ENCODE results near the gene ANKS1B. TPM values are rescaled to one million over a fixed set of nuclear protein-coding genes. Genes with fewer than 3 reads are reported as not detected.
"Not testable (repeated sequence)": the region's sequence is repeated elsewhere in the genome, so short reads cannot be mapped to it uniquely, and the experiment has no call there.

ANKS1B gene
- polyA plus RNA-seq, 1 donor from 2014 or later = not detected

- no peak overlapping the region for H3K4me3 Mint-ChIP-seq
- no peak overlapping the region for H3K27ac Mint-ChIP-seq
- no peaks in the 10 kb centered on the region for H3K4me1 Mint-ChIP-seq
- no peaks in the 10 kb centered on the region for H3K36me3 Mint-ChIP-seq
- no peaks in the 10 kb centered on the region for H3K27me3 Mint-ChIP-seq
- H3K9me3 Mint-ChIP-seq = peaks cover 0 to 7% (median 3%) of the 10 kb centered on the region in 3 donors
Observed at GRCh38 chr12:99261256-99261655, 723.5 kb downstream of the ANKS1B start.

- Mint-ChIP-seq H3K36me3 (no peaks in the 10 kb centered on the region), H3K4me3 (no peak overlapping the region), H3K4me1 (no peaks in the 10 kb centered on the region), H3K27me3 (no peaks in the 10 kb centered on the region), H3K27ac (no peak overlapping the region), H3K9me3 (peaks cover 0 to 7% (median 3%) of the 10 kb centered on the region in 3 donors)
Observed at GRCh38 chr12:99260456-99260996, 724.2 kb downstream of the ANKS1B start.

DNA sequence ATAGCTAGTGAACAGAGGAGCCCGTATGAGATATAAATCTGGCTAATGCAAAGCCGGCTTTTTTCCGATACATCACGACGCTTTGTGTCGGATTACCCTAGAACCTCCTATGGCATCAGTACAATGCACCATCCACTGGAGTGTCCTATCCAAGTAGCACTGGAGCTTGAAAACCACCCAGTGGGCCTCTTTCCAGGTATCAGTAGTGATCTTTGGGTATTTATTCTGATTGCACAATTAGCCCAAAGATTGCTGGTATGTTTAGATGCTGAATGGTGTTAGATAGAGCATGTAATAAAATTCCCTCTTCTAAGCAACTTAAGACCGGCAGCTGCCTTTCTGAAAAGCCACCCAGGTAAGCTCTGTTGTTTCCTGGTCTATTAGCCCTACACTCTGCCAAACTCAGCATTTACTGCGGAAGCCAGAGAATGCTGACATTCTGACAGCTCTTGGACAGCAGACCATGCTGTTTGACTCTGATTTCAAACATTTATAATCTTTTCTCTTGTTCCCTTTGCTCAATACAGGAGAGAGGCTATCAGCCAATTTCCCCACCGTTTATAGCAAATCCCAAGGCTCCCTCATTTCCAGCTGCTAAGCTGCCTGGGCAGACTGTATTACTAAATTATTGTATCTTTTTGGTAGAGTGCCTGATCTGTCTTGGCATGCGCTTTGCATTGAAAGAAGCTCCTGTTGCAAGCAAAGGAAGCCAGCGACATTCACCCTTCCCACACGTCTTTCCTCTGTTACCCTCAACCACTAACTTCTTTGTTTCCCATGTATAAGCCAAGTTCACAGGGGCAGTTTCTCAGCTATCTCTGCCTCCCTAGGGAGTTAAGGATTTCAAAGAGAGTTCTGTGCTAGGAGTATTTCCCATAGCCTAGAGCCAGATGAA, 725.4 kb downstream of the ANKS1B start:
- Mint-ChIP-seq H3K27me3 (no peaks in the 10 kb centered on the region), H3K9me3 (peaks cover 0 to 9% (median 1%) of the 10 kb centered on the region in 3 donors), H3K36me3 (no peaks in the 10 kb centered on the region), H3K27ac (no peak overlapping the region), H3K4me3 (no peak overlapping the region), H3K4me1 (no peaks in the 10 kb centered on the region)

DNA sequence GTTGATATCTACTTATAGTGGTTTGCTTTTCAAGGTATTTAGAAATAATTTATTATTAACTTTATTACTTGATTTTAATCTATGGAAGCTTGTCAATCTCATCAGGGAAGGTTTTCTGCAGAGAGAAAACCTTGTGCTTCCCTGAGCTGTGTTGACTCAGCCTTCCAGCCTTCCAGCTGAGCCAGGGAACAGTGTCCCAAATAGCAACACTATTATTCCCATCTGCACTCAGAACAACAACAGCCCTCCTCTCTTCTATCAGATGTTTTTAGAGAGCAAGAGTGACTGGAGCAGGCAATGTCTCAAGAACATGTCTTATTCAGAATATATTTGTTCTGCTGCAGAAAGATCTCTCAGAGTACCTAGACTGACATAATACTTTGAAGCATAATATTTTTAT, 727.1 kb downstream of the ANKS1B start:
- H3K27me3 Mint-ChIP-seq = no peaks in the 10 kb centered on the region
- H3K4me3 Mint-ChIP-seq = no peak overlapping the region
- H3K27ac Mint-ChIP-seq = no peak overlapping the region
- peaks cover 0 to 11% (median 2%) of the 10 kb centered on the region in 3 donors for H3K9me3 Mint-ChIP-seq
- H3K36me3 Mint-ChIP-seq = no peaks in the 10 kb centered on the region
- H3K4me1 Mint-ChIP-seq = no peaks in the 10 kb centered on the region

DNA sequence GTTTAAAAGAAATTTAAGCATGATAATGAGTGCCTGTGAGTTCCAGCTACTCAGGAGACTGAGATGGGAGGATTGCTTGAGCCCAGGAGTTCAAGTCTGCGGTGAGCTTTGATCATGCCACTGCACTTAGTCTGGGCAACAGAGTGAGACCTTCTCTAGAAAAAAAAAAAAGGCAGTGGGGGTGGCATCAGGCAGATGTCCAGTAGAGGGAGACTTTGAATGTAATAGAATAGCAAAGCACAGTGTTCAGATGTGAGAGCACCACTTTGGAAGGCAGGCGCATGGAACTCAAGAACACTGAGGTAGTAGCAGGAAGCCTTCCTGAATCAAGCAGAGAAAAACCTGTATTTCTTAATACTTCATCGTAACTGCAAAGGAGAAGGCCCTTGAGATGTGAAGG, 731.7 kb downstream of the ANKS1B start:
- H3K9me3 Mint-ChIP-seq = peaks cover 0 to 11% (median 3%) of the 10 kb centered on the region in 3 donors
- H3K4me3 Mint-ChIP-seq = no peak overlapping the region
- no peaks in the 10 kb centered on the region for H3K36me3 Mint-ChIP-seq
- no peak overlapping the region for H3K27ac Mint-ChIP-seq
- H3K4me1 Mint-ChIP-seq = peaks cover 0 to 2% (median 0%) of the 10 kb centered on the region in 3 donors
- no peaks in the 10 kb centered on the region for H3K27me3 Mint-ChIP-seq

DNA sequence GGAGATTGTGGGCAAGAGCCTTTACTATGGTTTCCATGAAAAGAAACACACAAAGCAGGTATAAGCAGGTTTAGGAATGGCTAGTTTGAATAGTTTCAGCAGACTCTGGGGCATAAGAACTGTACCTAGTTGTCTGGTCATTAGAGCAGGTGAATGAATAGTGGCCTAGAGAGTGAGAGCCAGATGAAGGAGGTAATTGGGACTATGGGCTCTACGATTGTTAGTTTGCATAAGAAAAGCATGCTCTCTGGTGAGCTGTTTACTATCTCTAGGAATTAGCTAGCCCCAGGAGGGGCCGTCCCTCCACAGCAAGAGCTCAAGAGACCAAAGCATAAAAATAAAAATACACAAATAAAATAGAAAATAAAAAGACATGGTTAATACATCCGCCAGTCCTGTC, 734.6 kb downstream of the ANKS1B start:
- H3K27ac Mint-ChIP-seq = no peak overlapping the region
- peaks cover 0 to 7% (median 3%) of the 10 kb centered on the region in 3 donors for H3K9me3 Mint-ChIP-seq
- H3K36me3 Mint-ChIP-seq = no peaks in the 10 kb centered on the region
- H3K4me3 Mint-ChIP-seq = no peak overlapping the region
- H3K27me3 Mint-ChIP-seq = no peaks in the 10 kb centered on the region
- peaks cover 0 to 2% (median 0%) of the 10 kb centered on the region in 3 donors for H3K4me1 Mint-ChIP-seq

DNA sequence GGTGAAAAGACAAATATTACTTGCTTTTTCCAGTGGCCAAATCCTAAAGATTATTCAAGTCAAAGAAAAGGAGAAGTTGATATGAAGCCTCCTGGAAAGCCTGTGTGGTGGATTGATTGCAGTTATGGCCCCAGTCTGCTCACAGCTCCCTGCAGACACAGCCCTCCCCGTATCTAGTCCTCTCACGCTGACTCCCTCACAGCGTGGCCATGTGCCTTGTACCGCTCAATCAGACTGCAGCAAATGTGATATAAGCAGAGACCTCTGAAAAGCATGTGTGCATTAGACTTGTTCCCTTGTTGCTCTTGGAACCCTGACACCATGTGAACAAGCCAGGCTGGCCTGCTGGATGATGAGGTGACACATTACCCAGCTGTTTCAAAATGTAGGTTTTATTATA, 735.2 kb downstream of the ANKS1B start:
- no peak overlapping the region for H3K27ac Mint-ChIP-seq
- H3K4me3 Mint-ChIP-seq = no peak overlapping the region
- H3K4me1 Mint-ChIP-seq = peaks cover 0 to 2% (median 0%) of the 10 kb centered on the region in 3 donors
- H3K36me3 Mint-ChIP-seq = no peaks in the 10 kb centered on the region
- H3K9me3 Mint-ChIP-seq = peaks cover 0 to 7% (median 1%) of the 10 kb centered on the region in 3 donors
- no peaks in the 10 kb centered on the region for H3K27me3 Mint-ChIP-seq

DNA sequence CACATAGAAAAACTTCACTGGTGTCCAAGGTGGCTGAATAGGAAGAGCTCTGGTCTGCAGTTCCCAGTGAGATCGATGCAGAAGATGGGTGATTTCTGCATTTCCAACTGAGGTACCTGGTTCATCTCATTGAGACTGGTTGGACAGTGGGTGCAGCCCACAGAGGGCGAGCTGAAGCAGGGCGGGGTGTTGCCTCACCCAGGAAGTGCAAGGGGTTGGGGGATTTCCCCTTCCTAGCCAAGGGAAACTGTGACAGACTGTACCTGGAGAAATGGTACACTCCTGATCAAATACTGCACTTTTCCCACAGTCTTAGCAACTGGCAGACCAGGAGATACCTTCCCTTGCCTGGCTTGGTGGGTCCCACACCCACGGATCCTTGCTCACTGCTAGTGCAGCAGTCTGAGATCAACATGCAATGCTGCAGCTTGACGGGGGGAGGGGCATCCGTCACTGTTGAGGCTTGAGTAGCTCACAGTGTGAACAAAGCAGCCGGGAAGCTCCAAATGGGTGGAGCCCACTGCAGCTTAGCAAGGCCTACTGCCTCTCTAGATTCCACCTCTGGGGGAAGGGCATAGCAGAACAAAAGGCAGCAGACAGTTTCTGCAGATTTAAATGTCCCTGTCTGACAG, 746.7 kb downstream of the ANKS1B start:
- H3K27me3 Mint-ChIP-seq, H3K9me3 Mint-ChIP-seq, H3K4me1 Mint-ChIP-seq, H3K36me3 Mint-ChIP-seq, H3K27ac Mint-ChIP-seq, H3K4me3 Mint-ChIP-seq: not testable (repeated sequence)

GRCh38 chr12:99235381-99235780, 749.4 kb downstream of the ANKS1B start:
- Mint-ChIP-seq H3K4me1 (no peaks in the 10 kb centered on the region), H3K27ac (no peak overlapping the region), H3K27me3 (no peaks in the 10 kb centered on the region), H3K36me3 (no peaks in the 10 kb centered on the region), H3K4me3 (no peak overlapping the region), H3K9me3 (peaks cover 3 to 5% (median 4%) of the 10 kb centered on the region in 3 donors)

DNA sequence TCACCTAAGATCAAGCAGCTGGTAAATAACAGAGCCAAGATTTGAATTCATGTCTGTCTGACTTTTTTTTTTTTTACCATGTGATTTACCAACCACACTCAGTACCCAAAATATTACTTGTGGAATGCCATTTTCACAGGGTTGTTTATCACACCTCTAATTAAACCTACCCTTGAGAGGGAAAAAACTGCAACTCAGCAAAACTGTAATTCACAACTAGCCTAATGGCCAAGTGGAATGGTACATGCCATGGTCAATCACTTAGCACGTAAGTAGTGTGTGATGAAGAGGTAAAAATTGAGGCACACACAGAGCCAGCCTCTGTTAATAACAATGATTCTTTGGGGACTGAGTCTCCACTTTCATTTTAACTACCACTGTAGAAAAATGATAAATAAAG, 750.0 kb downstream of the ANKS1B start:
- no peaks in the 10 kb centered on the region for H3K36me3 Mint-ChIP-seq
- no peaks in the 10 kb centered on the region for H3K27me3 Mint-ChIP-seq
- no peaks in the 10 kb centered on the region for H3K4me1 Mint-ChIP-seq
- H3K27ac Mint-ChIP-seq = no peak overlapping the region
- H3K4me3 Mint-ChIP-seq = no peak overlapping the region
- peaks cover 3 to 4% (median 4%) of the 10 kb centered on the region in 3 donors for H3K9me3 Mint-ChIP-seq

GRCh38 chr12:99232324-99232723, 752.4 kb downstream of the ANKS1B start:
- H3K36me3 Mint-ChIP-seq = no peaks in the 10 kb centered on the region
- peaks cover 0 to 3% (median 0%) of the 10 kb centered on the region in 3 donors for H3K9me3 Mint-ChIP-seq
- no peak overlapping the region for H3K4me3 Mint-ChIP-seq
- H3K4me1 Mint-ChIP-seq = no peaks in the 10 kb centered on the region
- H3K27ac Mint-ChIP-seq = no peak overlapping the region
- H3K27me3 Mint-ChIP-seq = no peaks in the 10 kb centered on the region

DNA sequence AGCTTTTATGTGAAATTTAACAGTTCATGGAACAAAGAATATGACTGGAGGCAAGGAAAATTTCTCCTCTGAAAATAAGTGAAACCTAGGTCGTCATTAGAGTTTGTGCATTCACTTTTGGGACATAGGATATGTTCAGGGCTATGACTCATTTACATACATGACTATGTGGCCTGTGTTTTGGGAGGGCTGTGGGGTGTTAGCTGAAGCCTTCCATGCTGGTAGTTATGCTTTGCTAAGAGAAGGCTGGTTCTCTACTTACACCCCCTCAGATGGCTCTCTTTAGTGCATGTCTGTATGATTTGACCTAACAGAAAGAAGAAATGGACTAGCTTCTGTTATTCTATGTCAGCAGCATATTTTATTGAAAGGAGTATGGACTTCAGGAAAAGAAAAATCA, 753.7 kb downstream of the ANKS1B start:
- no peaks in the 10 kb centered on the region for H3K27me3 Mint-ChIP-seq
- H3K4me3 Mint-ChIP-seq = no peak overlapping the region
- peaks cover 0 to 5% (median 1%) of the 10 kb centered on the region in 3 donors for H3K9me3 Mint-ChIP-seq
- H3K36me3 Mint-ChIP-seq = no peaks in the 10 kb centered on the region
- no peaks in the 10 kb centered on the region for H3K4me1 Mint-ChIP-seq
- H3K27ac Mint-ChIP-seq = no peak overlapping the region

- H3K27ac Mint-ChIP-seq = no peak overlapping the region
- no peaks in the 10 kb centered on the region for H3K27me3 Mint-ChIP-seq
- no peaks in the 10 kb centered on the region for H3K4me1 Mint-ChIP-seq
- H3K4me3 Mint-ChIP-seq = no peak overlapping the region
- peaks cover 0 to 2% (median 1%) of the 10 kb centered on the region in 3 donors for H3K9me3 Mint-ChIP-seq
- no peaks in the 10 kb centered on the region for H3K36me3 Mint-ChIP-seq
Observed at GRCh38 chr12:99224237-99224636, 760.5 kb downstream of the ANKS1B start.

DNA sequence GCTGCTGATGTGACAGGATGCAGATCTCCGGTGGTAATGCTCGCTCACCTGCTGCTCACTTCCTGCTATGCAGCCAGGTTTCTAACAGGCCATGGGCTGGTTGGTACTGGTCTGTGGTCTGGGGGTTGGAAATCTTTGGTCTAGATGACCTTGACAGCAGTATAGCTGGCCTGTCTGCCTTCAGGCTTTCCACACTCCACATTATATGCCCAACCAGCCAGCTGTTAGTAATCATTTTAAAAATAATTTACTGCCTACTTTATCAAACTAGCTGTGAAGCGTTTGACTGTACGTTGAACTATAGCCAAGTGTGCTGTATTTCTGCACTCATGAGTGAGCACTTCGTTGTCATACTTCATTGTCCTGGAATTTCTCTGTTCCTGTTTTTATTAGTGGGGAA, 761.2 kb downstream of the ANKS1B start:
- Mint-ChIP-seq H3K4me1 (no peaks in the 10 kb centered on the region), H3K4me3 (no peak overlapping the region), H3K27ac (no peak overlapping the region)

DNA sequence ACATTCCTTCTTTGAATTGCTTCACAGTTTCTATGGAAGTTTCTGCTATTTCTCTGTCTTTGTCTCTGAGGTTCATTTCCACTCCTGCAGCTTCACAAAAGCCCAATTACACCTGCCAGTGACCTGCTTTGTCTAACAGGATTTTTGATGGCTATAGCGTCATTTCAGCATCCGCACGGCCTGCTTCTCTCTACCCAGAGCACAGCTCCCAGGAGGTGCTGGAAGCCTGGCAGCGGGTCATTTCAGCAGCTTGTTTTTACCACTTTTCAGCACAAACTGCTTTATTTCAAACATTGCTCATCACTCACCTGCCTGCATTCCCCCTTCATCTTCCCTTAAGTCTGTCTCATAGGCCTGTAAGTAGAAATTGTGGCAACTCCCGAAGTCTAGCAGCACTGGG, 771.7 kb downstream of the ANKS1B start:
- Mint-ChIP-seq H3K9me3 (peaks cover 2 to 22% (median 6%) of the 10 kb centered on the region in 3 donors), H3K27ac (no peak overlapping the region), H3K27me3 (no peaks in the 10 kb centered on the region), H3K36me3 (no peaks in the 10 kb centered on the region), H3K4me3 (no peak overlapping the region), H3K4me1 (no peaks in the 10 kb centered on the region)

More for the DNA sequence above, 761.2 kb downstream of the ANKS1B start:
- Mint-ChIP-seq H3K27me3 (no peaks in the 10 kb centered on the region), H3K36me3 (no peaks in the 10 kb centered on the region), H3K9me3 (peaks cover 0 to 2% (median 1%) of the 10 kb centered on the region in 3 donors)
